Fibroblast of upper back skin (primary cell): ENCODE measurements around the gene COPZ1.

Source experiments
- DNase-seq: peaks from one replicate; pipeline ENCODE4 v3.0.0-alpha.2; 2013

Gene COPZ1

GRCh38 chr12:54359762-54360351 lies 34.9 kb downstream of the COPZ1 start:
- no peak for DNase-seq

GRCh38 chr12:54360717-54361456 lies 36.0 kb downstream of the COPZ1 start:
- DNase-seq: peak; percentile 86

GRCh38 chr12:54363047-54363446 lies 38.1 kb downstream of the COPZ1 start:
- no peak for DNase-seq

GRCh38 chr12:54363618-54364017 lies 38.7 kb downstream of the COPZ1 start:
- no peak for DNase-seq

GRCh38 chr12:54364413-54364812 lies 39.5 kb downstream of the COPZ1 start, which contains the start of gene GPR84:
TSS of gene GPR84 (minus strand) at chr12:54364486. CDS start at chr12:54363851, 635 bp downstream.
- DNase-seq: no peak

- DNase-seq: no peak
These were observed 43.2 kb downstream of the COPZ1 start for GRCh38 chr12:54368025-54368708.

- DNase-seq: peak; percentile 88
These were observed 44.0 kb downstream of the COPZ1 start for GRCh38 chr12:54368709-54369596.

- no peak for DNase-seq
These were observed 44.7 kb downstream of the COPZ1 start for GRCh38 chr12:54369597-54370131.

GRCh38 chr12:54370171-54370730 lies 45.3 kb downstream of the COPZ1 start:
- peak; percentile 71 for DNase-seq

GRCh38 chr12:54371328-54372112 lies 46.6 kb downstream of the COPZ1 start:
- no peak for DNase-seq

GRCh38 chr12:54372113-54372806 lies 47.3 kb downstream of the COPZ1 start:
- DNase-seq: no peak

- DNase-seq: no peak
These were observed 49.0 kb downstream of the COPZ1 start for GRCh38 chr12:54373649-54374561.

GRCh38 chr12:54374562-54375258 lies 49.8 kb downstream of the COPZ1 start:
- DNase-seq: no peak

- no peak for DNase-seq
These were observed 50.3 kb downstream of the COPZ1 start for GRCh38 chr12:54375259-54375579.

GRCh38 chr12:54376596-54376995 lies 51.7 kb downstream of the COPZ1 start:
- no peak for DNase-seq

- DNase-seq: no peak
These were observed 52.1 kb downstream of the COPZ1 start for GRCh38 chr12:54377007-54377406.

- no peak for DNase-seq
These were observed 53.0 kb downstream of the COPZ1 start for GRCh38 chr12:54377797-54378515.

- DNase-seq: no peak
These were observed 54.0 kb downstream of the COPZ1 start for GRCh38 chr12:54378796-54379397.
